Fibroblast of the aortic adventitia (primary cell): ENCODE data around the gene TP63. TPM values are rescaled to one million over a fixed set of nuclear protein-coding genes. Genes with fewer than 3 reads are reported as not detected.
A peak's percentile ranks its signal among the peaks of the same experiment; 100 is the strongest.

Experiments used
- DNase-seq: peaks from one replicate; pipeline ENCODE4 v3.0.0-alpha.2; 2010; ENCODE audit warnings: low read depth
- H3K4me3 ChIP-seq: 2 replicates; pipeline ENCODE4 v1.5.1; 2011; ENCODE audit warnings: low read depth, mild to moderate bottlenecking, control low read depth, low read length, moderate library complexity
- total RNA-seq: library from RNA; depleted of rRNA; stranded (reverse); fragments of >200 nt; gene quantifications from 2 replicates; pipeline ENCODE4 v1.2.3, GENCODE V29; 2012; ENCODE audit warnings: low replicate concordance
- TF ChIP-seq, protein P1 (sequence below): IDR thresholded peaks from 2 replicates; pipeline ENCODE4 v1.5.1; 2011; ENCODE audit warnings: mild to moderate bottlenecking, low read length, control low read depth, inconsistent platforms; ENCODE audit not compliant: insufficient read depth

The TP63 gene
- total RNA-seq, 1 donor = 0.18 TPM

DNA sequence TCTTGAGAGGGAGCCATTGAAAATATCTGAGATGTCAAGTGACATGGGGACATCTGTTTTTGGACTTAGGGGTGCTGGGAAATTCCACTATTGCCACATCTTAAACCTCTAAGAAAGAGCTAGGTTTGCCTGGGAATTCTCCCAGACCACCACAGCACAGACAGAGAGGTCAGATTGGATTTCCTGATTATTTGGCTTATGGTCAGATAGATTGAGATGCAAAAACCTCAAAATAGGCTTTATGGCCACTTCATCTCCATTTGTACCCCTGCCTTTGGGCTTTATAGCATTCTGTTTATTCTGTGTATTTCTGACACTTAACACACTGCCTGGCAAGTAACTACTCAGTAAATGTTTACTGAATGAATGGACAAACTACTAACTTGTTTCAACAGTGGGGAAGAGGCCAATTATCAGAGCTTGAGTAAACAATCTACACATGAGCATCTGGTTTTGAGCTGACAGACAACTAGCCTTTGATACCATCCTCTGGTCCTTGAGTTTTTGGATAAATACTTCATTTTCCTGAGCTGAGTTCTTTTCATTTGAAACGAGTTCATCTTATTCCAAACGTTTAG lies 81.8 kb downstream of the TP63 start:
- no peak for DNase-seq
- TF ChIP-seq, protein P1, sequence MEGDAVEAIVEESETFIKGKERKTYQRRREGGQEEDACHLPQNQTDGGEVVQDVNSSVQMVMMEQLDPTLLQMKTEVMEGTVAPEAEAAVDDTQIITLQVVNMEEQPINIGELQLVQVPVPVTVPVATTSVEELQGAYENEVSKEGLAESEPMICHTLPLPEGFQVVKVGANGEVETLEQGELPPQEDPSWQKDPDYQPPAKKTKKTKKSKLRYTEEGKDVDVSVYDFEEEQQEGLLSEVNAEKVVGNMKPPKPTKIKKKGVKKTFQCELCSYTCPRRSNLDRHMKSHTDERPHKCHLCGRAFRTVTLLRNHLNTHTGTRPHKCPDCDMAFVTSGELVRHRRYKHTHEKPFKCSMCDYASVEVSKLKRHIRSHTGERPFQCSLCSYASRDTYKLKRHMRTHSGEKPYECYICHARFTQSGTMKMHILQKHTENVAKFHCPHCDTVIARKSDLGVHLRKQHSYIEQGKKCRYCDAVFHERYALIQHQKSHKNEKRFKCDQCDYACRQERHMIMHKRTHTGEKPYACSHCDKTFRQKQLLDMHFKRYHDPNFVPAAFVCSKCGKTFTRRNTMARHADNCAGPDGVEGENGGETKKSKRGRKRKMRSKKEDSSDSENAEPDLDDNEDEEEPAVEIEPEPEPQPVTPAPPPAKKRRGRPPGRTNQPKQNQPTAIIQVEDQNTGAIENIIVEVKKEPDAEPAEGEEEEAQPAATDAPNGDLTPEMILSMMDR = no peak
- no peak overlapping the region for H3K4me3 ChIP-seq

DNA sequence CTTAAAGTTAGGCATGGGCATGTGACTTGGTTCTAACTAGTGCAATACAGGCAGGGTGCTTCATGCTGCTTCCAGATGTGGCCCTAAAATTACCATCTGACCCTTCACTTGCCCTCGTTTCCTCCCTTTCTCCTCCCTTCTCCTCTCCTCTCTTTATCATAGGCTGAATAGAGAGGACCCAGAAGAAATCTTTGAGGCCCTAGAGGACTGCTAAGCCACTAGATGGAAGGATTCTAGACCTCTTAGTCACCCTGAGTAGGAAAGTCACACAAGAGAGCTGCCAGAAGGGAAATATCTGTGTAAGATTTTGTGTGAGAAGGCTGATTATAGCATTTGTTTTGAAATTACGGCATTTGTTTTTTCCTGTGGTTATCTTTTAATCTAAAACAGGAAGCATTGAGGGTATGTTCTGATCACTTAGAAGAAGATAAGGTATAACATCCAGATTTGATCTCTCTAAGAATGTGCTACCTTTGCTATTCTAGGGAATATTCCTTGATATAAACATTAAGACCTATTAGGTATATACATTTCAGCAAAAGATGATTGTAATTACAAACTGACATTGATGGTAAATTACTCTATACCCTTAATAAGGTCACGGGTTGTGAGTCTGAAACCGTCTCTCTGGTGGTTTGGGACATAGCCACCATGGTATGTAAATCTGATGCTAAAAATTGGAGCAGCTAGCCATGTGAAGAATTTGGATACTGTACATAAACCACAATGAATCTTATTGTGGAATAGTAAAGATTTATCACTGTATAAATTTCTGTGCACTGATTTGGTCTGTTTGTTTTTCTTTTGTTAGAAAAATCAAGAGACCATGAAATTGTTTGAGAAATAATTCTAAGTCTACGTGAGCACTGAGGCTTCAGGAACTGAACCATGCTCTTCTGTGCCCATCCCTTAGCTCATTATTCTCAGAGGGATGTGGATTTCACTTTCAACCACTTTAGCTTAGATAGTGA lies 84.1 kb downstream of the TP63 start:
- TF ChIP-seq, protein P1 = no peak
- no peak overlapping the region for H3K4me3 ChIP-seq
- DNase-seq = peak; percentile 79

DNA sequence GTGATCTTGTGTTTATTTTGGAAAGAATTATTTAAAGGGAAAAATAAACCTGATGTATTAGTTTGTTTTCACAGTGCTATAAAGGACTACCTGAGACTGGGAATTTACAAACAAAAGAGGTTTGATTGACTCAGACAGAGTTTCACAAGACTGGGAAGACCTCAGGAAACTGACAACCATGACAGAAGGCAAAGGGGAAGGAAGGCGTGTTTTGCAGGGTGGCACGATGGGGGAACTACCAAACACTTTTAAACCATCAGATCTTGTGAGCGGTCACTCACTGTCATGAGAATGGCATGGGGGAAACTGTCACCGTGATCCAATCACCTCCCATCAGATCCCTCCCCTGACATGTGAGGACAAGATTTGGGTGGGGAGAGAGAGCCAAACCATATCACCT lies 87.0 kb downstream of the TP63 start:
- no peak for DNase-seq
- H3K4me3 ChIP-seq = no peak overlapping the region
- TF ChIP-seq, protein P1 = no peak

DNA sequence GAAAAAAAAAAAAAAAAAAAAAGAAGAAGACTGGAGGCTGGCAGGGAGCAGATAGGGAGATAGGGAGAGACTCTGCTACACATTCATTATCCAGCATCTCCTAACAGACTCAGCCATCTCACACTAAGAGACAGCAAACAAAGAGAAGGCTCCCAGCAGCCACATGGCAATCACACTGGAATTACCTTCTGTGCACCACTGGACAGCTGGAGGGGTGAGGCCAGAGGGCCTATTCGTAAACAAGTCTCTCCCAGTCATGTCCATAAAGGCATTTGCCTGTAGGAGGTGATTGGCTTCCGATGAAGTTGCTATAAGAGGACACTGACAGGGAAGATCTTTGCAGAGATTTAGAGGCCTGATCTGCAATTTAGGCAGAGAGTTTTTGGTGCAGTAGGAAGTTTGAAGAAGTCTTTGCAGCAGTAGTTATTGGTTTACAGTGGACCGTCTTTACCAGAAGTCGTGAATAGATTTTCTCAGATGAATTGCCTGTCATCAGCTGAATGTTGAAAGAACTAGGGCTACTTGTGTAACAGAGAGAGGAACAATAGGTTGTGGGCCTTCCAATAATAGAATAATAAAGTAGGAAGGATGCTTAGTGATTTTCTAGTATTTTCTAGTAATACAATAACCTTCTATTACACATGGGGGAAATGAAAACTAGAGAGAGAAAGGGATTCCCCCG lies 89.7 kb downstream of the TP63 start:
- DNase-seq = no peak
- H3K4me3 ChIP-seq = no peak overlapping the region
- TF ChIP-seq, protein P1 = no peak

DNA sequence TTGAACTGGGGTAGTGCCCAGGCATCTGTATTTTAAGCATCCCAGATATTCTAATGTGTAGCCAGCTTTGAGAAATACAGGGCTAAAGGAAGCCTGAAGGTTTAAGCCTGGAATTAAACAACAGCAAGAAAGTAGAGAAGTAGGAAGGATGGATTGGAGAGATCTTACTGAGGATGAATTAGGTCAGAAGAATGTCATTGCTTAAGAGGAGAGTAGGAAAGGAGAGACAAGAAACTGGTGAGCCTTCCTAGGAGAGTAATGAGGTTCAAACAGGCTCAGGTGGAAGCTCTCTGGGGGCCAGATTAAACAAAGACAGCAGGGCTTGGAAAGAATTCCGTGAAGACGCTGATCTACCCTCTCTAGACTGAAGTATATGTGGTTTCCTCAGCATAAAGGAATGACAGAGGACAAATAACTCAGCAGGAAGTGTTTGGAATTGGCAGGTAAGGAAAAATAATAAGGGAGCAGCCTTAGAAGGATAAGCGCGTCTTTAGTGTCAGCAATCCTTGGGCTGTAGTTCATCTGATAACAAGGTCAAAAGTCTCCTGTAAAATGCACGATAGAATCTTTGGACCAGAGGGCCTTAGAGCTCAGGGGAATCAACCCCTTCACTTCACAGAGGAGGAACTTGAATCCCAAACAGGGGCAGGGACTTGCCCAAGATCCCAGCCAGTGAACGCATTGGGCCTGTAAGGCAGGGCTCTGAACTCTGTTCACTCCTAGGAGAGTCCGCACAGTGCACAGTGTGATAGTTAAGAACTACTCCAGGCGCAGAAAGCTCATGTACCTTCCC lies 90.9 kb downstream of the TP63 start:
- TF ChIP-seq, protein P1 = no peak
- DNase-seq = no peak
- no peak overlapping the region for H3K4me3 ChIP-seq

DNA sequence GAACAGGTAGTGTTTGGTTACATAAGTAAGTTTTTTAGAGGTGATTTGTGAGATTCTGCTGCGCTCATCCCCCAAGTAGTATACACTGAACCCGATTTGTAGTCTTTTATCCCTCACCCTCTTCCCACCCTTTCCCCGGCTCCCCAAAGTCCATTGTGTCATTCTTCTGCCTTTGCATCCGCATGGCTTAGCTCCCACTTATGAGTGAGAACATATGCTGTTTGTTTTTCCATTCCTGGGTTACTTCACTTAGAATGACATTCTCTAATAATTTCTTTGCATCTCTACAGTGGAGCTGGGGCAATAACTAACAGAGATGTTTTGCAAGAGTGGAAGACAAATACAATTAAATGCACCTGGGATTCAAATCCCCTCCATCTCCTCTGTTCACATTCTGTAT lies 93.2 kb downstream of the TP63 start:
- H3K4me3 ChIP-seq = no peak overlapping the region
- DNase-seq = peak; percentile 46
- TF ChIP-seq, protein P1 = no peak
